Lower leg skin (tissue), 3 donors: Measurements from ENCODE around the gene SP110.

Experiments used
- CTCF ChIP-seq, 3 donors: fragments of 450-650 bp; IDR thresholded peaks; one replicate each; pipeline ENCODE4 v1.5.1; 2016; ENCODE audit warnings: antibody characterized with exemption in 3 of 3, mild to moderate bottlenecking in 3 of 3, moderate library complexity in 2 of 3
- POLR2A ChIP-seq, 2 donors: fragments of 450-650 bp; IDR thresholded peaks; one replicate each; pipeline ENCODE4 v1.6.1; 2016 to 2017; ENCODE audit warnings: antibody characterized with exemption in 2 of 2, mild to moderate bottlenecking in 1 of 2, moderate library complexity in 1 of 2

- no peak for TF ChIP-seq CTCF (IDR thresholded peaks at IDR 0.05)
- TF ChIP-seq POLR2A (IDR thresholded peaks at IDR 0.05) = no peak
These were observed 53.1 kb downstream of the SP110 start for GRCh38 chr2:230166557-230167170.
